GM12878 (cell line): ENCODE measurements around the gene DCTPP1. TPM values are rescaled to one million over a fixed set of nuclear protein-coding genes. Genes with fewer than 3 reads are reported as not detected.

ENCODE experiments used
- BCL3 ChIP-seq: IDR thresholded peaks from 2 replicates; pipeline ENCODE4 v1.6.1; 2011; ENCODE audit warnings: borderline replicate concordance, low read depth, mild to moderate bottlenecking, moderate library complexity, low read length; ENCODE audit not compliant: insufficient read depth, poor library complexity, severe bottlenecking
- BHLHE40 ChIP-seq, 2 experiments: fragments of 450-650 bp in 1 of 2; IDR thresholded peaks; 2 replicates each; pipeline ENCODE4 v1.6.1; 2011 to 2017; ENCODE audit warnings: low read depth in 2 of 2, borderline replicate concordance in 1 of 2, improper control_type of control experiment in 1 of 2, low read length in 1 of 2, mild to moderate bottlenecking in 1 of 2
- CEBPZ ChIP-seq: fragments of 150-350 bp; IDR thresholded peaks from 2 replicates; pipeline ENCODE4 v1.6.1; 2016; ENCODE audit warnings: low read depth, low read length
- CREB1 ChIP-seq: IDR thresholded peaks from 2 replicates; pipeline ENCODE4 v1.6.1; 2012; ENCODE audit warnings: low read depth, mild to moderate bottlenecking, inconsistent platforms
- CREM ChIP-seq: IDR thresholded peaks from 2 replicates; pipeline ENCODE4 v1.6.1; 2014; ENCODE audit warnings: antibody characterized with exemption, low read depth
- E2F8 ChIP-seq: fragments of 450-650 bp; IDR thresholded peaks from 2 replicates; pipeline ENCODE4 v1.6.1; 2018; ENCODE audit warnings: mild to moderate bottlenecking, low read depth, moderate library complexity; ENCODE audit not compliant: partially characterized antibody
- FOXK2 ChIP-seq: fragments of 450-650 bp; IDR thresholded peaks from 2 replicates; pipeline ENCODE4 v1.6.1; 2017; ENCODE audit warnings: mild to moderate bottlenecking, moderate library complexity
- HCFC1 ChIP-seq: fragments of 150-350 bp; IDR thresholded peaks from 2 replicates; pipeline ENCODE4 v1.6.1; 2014; ENCODE audit warnings: low read length
- LARP7 ChIP-seq: fragments of 450-650 bp; IDR thresholded peaks from 2 replicates; pipeline ENCODE4 v1.6.1; 2017; ENCODE audit warnings: mild to moderate bottlenecking
- MTA2 ChIP-seq: fragments of 450-650 bp; IDR thresholded peaks from 2 replicates; pipeline ENCODE4 v1.6.1; 2016; ENCODE audit warnings: low read depth, mild to moderate bottlenecking, moderate library complexity
- NFYB ChIP-seq: IDR thresholded peaks from 2 replicates; pipeline ENCODE4 v1.6.1; 2011; ENCODE audit warnings: low read depth, mild to moderate bottlenecking, low read length, improper control_type of control experiment, moderate library complexity; ENCODE audit not compliant: insufficient read depth
- NRF1 ChIP-seq: conservative IDR thresholded peaks from 2 replicates; pipeline ENCODE4 v1.6.1; 2011; ENCODE audit warnings: mild to moderate bottlenecking, low read depth, low read length, improper control_type of control experiment
- RAD51 ChIP-seq: fragments of 450-650 bp; IDR thresholded peaks from 2 replicates; pipeline ENCODE4 v1.6.1; 2016; ENCODE audit warnings: moderate library complexity, mild to moderate bottlenecking, inconsistent platforms
- SMARCA5 ChIP-seq: fragments of 450-650 bp; IDR thresholded peaks from 2 replicates; pipeline ENCODE4 v1.6.1; 2017; ENCODE audit warnings: mild to moderate bottlenecking
- USF1 ChIP-seq: IDR thresholded peaks from 2 replicates; pipeline ENCODE4 v1.6.1; 2011; ENCODE audit warnings: borderline replicate concordance, low read depth, mild to moderate bottlenecking, moderate library complexity, mixed read lengths, low read length; ENCODE audit not compliant: insufficient read depth; ENCODE audit errors: extremely low read length
- ZNF592 ChIP-seq: fragments of 450-650 bp; IDR thresholded peaks from 2 replicates; pipeline ENCODE4 v1.6.1; 2017; ENCODE audit warnings: mild to moderate bottlenecking, moderate library complexity
- polyA plus RNA-seq, 11 experiments: library from polyadenylated mRNA; depleted of rRNA in 4 of 11; unstranded in 6 of 11; stranded (reverse) in 5 of 11; fragments of >200 nt; fragmentation: Nextera tagmentation in 4 of 11; fragmentation: Illumina TruSeq in 1 of 11; extraction: Ambion mirVana in 4 of 11; extraction: Trizol in 1 of 11; gene quantifications; 1 replicate in 1 of 11; 2 replicates in 10 of 11; pipeline versions ENCODE4 v1.2.1 to v1.2.3, GENCODE V29; 2011 to 2016; ENCODE audit warnings: inconsistent platforms in 2 of 11, missing spikeins in 2 of 11, low read depth in 1 of 11
- total RNA-seq, 4 experiments: library from RNA; depleted of rRNA in 3 of 4; stranded (reverse); fragments of >200 nt in 3 of 4; fragmentation: Illumina TruSeq in 1 of 4; extraction: Trizol in 1 of 4; gene quantifications; 2 replicates each; pipeline versions ENCODE4 v1.2.1 to v1.2.3, GENCODE V29; 2013 to 2021

DCTPP1 gene
- total and polyA plus RNA-seq, 10 of the 15 experiments (the other 5 are each of a cell fraction or from before 2014, with no cell fraction given): 72.1 to 266 (median 157) TPM

- TF ChIP-seq ZNF592: no peak
- TF ChIP-seq MTA2: no peak
- 0 out of 2 replicates have a peak, but pooled peaks have one; percentile 10 for TF ChIP-seq HCFC1
- peak; percentile 83 for TF ChIP-seq USF1
- TF ChIP-seq NRF1: no peak
- no peak for TF ChIP-seq BCL3
- peak; percentile 64; the same call in 1 of the 2 replicates for TF ChIP-seq NFYB
- TF ChIP-seq CREB1: no peak
- TF ChIP-seq CREM: 0 out of 2 replicates have a peak, but pooled peaks have one; percentile 1
- TF ChIP-seq E2F8: no peak
- TF ChIP-seq SMARCA5: no peak
- TF ChIP-seq CEBPZ: no peak
- TF ChIP-seq RAD51: peak; percentile 81
- TF ChIP-seq FOXK2: 0 out of 2 replicates have a peak, but pooled peaks have one; percentile 22
- TF ChIP-seq BHLHE40 (IDR thresholded peaks at IDR 0.05; ENCODE audit: borderline replicate concordance in 1 of 2, low read depth in 2 of 2, low read length in 1 of 2): peak; percentile 50 to 89; a peak in 3 of 4 replicates
- peak; percentile 56; the same call in 1 of the 2 replicates for TF ChIP-seq LARP7
Measured at GRCh38 chr16:30407102-30407803, 22.6 kb downstream of the DCTPP1 start, which contains the start of gene ZNF771 (continued).
